CD4-positive, alpha-beta T cell treated with Interleukin-21 for 1 hour (primary cell): ENCODE data around the gene IGSF21.

Source experiments
- DNase-seq: peaks from one replicate; pipeline ENCODE4 v3.0.0-alpha.2; 2020

The IGSF21 gene

DNA sequence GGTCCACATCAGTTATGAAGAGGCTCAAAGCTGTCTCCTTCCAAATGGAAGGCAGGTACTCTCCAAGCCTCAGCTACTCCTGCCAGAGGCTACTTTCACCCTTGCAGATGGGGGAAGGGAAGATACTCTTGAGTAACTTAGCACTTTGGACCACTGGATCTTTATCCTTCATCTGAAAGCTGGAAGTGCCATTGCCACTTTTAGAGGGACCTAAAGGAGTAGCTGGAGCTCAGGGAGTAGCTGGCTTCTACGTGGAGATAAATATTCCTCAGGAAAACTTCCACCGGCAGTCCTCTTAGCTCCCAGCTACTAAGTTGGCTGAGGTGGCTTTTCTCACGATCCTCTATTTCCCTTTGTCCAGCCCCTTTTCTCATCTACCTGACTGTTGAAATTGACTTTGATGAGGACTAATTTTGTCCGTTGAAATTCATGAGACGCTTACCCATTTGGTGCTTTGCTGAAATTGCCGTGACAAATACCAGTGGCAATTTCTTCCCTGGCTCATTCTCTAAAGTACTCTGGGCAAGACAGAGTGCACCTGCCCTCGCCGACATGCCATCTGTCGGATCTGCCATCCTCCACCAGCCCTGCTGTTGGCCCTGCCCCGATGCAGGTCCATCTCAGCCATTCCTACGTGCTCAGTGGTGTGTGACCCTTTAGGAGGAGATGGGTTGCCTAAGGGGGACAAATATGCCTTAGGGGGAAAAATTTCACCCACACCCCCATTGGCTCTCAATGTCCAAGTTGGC lies 13.6 kb downstream of the IGSF21 start:
- DNase-seq = no peak

- no peak for DNase-seq
Observed at GRCh38 chr1:18123467-18123992, 15.9 kb downstream of the IGSF21 start.

DNA sequence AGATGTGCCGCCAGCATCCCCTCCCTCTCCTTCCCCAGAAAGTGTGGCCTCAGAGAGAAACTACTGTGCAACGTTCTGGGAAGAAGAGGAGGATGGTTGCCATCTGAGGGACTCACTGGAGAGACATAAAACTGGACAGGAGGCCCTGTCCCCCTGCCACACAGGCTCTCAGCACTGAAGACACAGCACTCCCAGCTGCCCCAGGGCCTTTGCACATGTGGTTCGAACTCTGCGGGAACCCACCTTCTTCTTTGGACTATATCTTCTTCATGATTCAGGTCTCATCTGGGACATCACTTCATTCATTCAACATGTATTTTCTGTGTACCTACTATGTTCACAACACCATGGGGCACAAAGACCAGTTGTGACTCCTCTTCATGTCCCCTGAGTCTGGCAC lies 17.4 kb downstream of the IGSF21 start:
- no peak for DNase-seq

- no peak for DNase-seq
Observed at GRCh38 chr1:18126616-18127015, 19.0 kb downstream of the IGSF21 start.

GRCh38 chr1:18128298-18128697 lies 20.7 kb downstream of the IGSF21 start:
- no peak for DNase-seq

DNA sequence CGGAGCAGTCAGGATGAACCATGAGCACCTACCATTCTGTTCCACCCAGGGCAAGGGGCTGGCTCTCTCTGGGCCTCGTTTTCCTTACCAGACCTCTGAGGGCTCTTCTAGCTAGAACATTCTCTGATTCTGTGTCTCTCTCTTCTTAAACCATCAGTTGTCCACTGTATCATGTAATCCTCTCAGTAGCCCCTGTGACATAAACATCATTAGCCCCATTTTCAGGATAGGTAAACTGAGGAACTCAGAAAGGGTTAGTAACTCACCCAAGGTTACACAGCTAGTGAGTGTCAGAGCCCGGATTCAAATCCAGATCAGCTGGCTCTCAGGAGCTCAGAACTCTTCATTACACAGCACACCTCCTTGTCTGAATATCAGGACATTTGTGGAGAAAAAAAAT lies 22.8 kb downstream of the IGSF21 start:
- no peak for DNase-seq

- no peak for DNase-seq
Observed at GRCh38 chr1:18132022-18132710, 24.6 kb downstream of the IGSF21 start.

GRCh38 chr1:18132711-18133541 lies 25.3 kb downstream of the IGSF21 start:
- DNase-seq = no peak

DNA sequence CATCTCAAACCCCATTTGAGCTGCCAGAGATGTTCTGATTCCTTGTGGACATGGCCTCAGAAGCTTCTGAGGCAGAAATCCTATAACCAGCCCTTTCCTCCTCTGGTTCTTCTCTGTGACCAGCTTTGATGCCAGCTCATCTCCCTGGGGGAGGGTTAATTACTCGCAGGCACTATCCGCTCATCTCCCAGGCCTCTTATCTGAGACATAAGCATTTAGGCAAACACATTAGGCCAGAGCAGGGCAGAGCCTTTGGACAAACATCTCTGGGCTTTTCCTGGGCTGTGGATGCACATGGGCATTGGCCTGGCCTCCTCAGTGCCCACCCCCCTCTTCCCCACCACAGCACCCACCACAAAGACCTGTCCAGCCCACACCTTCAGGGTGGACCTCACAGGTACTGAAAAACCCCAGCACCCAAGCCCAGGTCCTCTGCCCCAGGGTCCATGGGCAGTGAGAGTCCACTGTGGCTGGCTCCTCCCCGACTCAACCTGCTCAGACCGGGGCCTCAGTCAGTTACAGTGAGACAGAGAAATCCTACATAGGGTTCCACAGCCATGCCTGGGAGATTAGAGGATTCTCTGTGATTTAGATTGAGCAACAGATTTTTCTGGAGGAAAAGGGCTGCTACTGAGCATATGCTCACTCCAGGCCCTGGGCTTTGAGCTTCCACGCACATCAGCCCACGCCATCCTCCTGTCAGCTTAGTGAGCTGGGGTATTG lies 26.9 kb downstream of the IGSF21 start:
- no peak for DNase-seq

DNA sequence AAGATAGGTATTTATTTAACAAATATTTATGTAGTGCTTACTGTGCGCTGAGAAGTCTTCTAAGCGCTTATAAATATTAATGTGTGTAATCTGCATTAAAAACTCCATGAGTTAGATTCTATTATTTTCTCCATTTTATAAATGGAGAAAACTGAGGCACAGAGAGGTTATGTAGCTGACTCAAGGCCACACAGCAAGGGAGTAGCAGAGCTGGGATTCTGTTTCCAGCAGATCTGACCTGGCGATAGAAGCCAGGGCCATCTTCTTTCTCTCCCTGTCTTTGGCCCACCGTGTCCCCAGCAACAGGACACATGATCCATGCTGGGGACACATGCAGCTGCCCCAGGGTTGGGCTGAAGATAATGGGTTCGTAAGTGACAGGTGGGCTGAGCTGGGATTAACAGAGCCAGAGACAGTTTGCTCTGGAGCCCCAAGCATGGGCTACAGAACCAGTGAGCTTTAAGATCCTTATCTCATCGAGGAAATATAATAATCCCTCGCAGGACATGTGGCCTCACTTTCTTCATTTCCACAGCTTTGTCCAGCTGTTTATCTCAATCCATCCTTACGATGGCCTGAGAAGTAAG lies 30.3 kb downstream of the IGSF21 start:
- DNase-seq = no peak

- DNase-seq = no peak
Observed at GRCh38 chr1:18139198-18139981, 31.8 kb downstream of the IGSF21 start.

- no peak for DNase-seq
Observed at GRCh38 chr1:18140411-18140810, 32.8 kb downstream of the IGSF21 start.

- no peak for DNase-seq
Observed at GRCh38 chr1:18141661-18142060, 34.1 kb downstream of the IGSF21 start.

DNA sequence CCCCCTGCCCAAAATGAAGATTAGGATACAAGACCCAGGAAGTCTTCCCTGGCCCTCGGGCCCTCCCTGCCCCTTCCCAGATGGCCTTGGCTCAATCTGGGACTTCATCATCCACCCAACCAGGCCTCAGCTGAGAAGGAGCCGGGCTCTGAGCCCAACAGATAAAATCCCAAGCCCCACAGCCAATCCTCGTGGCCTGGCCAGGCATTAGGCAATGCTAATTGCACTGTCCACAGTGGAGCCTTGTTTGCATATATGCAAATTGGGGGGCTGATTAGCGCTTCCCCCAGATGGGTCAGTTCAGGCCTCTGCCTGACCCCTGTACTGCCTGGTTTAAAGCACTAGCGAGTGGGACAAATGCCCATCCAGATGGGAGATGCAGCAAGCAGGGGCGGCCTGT lies 34.9 kb downstream of the IGSF21 start:
- DNase-seq = no peak

DNA sequence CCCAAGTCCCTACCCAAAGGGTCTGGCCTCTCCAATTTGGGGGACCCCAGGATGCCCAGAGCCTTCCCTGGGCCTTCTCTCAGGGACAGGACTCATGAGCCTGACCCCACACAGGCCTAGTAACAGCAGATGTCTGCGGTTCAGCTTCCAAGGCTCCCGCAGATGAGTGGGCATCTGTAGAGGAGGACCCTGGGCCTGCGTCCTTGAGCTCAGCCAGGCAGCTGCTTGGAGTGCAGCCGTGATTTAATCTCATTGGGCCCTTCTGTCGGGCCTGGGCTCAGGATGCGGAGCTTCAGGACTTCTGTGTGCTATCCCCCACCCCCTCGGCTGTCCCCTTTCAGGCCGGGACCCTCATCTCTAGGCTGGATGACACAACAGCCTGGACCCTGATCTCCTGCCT lies 35.4 kb downstream of the IGSF21 start:
- no peak for DNase-seq

- no peak for DNase-seq
Observed at GRCh38 chr1:18144062-18144461, 36.5 kb downstream of the IGSF21 start.

GRCh38 chr1:18144916-18145647 lies 37.5 kb downstream of the IGSF21 start:
- DNase-seq = no peak

GRCh38 chr1:18145851-18146618 lies 38.4 kb downstream of the IGSF21 start:
- no peak for DNase-seq

DNA sequence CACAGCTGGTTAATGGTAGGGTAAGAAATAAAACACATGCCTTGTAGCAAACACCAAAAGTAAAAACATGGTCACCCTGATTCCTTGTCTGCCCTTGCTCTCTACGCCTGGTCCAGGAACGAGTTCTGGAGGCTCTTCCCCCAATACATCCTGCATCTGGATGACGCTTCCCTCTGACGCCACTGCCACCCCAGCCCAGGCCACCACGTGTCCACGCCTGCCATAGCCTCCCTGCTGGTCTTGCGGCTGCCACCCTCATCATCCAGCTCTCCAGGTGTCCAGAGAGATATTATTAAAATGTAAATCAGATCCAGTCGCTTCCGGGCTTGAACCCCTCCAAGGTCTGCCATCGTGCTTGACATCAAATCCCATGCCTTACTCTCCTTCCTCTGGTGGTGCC lies 39.3 kb downstream of the IGSF21 start:
- DNase-seq = no peak

DNA sequence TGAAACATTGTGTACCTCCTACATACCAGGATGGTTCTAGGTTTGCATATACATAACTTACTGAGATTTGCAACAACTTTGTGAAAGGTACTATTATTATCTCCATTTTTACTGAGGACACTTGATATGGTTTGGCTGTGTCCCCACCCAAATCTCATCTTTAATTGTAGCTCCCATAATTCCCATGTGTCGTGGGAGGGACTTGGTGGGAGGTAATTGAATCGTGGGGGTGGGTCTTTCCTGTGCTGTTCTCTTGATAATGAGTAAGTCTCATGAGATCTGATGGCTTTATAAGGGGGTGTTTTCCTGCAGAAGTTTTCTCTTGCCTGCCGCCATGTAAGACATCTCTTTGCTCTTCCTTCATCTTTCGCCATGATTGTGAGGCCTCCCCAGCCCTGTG lies 40.1 kb downstream of the IGSF21 start:
- no peak for DNase-seq
